COR-L47 (cell line): Measurements from ENCODE around the gene SYT9.
"Not testable (repeated sequence)": the region's sequence is repeated elsewhere in the genome, so short reads cannot be mapped to it uniquely, and the experiment has no call there.

Experiments used
- DNase-seq: peaks from one replicate; lab custom pipeline; 2025; lab: John Stamatoyannopoulos, UW

Gene SYT9

GRCh38 chr11:7506243-7506642, 254.5 kb downstream of the SYT9 start:
- DNase-seq: no peak

- no peak for DNase-seq
Observed at GRCh38 chr11:7508087-7508486, 256.4 kb downstream of the SYT9 start.

GRCh38 chr11:7509966-7510365, 258.3 kb downstream of the SYT9 start:
- DNase-seq: no peak

- DNase-seq: no peak
Observed at GRCh38 chr11:7511401-7511800, 259.7 kb downstream of the SYT9 start.

- no peak for DNase-seq
Observed at GRCh38 chr11:7512525-7513233, 261.0 kb downstream of the SYT9 start.

GRCh38 chr11:7513234-7514098, 261.8 kb downstream of the SYT9 start, which contains the start of gene PPFIBP2:
TSS of gene PPFIBP2 (plus strand) at chr11:7513999. CDS start at chr11:7549476, 35,477 bp downstream.
- no peak for DNase-seq

GRCh38 chr11:7514099-7514591, 262.4 kb downstream of the SYT9 start:
- DNase-seq: no peak

GRCh38 chr11:7515447-7515886, 263.8 kb downstream of the SYT9 start:
- no peak for DNase-seq

- no peak for DNase-seq
Observed at GRCh38 chr11:7516475-7516874, 264.8 kb downstream of the SYT9 start.

GRCh38 chr11:7517743-7518142, 266.0 kb downstream of the SYT9 start:
- DNase-seq: not testable (repeated sequence)
